ENCODE results near the gene COA1. TPM values are rescaled to one million over a fixed set of nuclear protein-coding genes. Genes with fewer than 3 reads are reported as not detected.

Gene COA1
- total RNA-seq, 1 experiment from 2014 or later: 134 TPM

- peak overlapping the region; percentile 47 for H3K27ac ChIP-seq
- peaks cover 29% of the 10 kb centered on the region for H3K4me1 ChIP-seq
Measured at GRCh38 chr7:43650457-43651052, 78.8 kb downstream of the COA1 start.

GRCh38 chr7:43649755-43650274 is 79.5 kb downstream of the COA1 start:
- Histone ChIP-seq H3K27ac (no peak overlapping the region; the same call in 1 of the 2 replicates), H3K4me3 (no peak overlapping the region), H3K36me3 (peaks cover 23% of the 10 kb centered on the region), H3K4me1 (peaks cover 29% of the 10 kb centered on the region), H3K27me3 (no peaks in the 10 kb centered on the region), H3K9me3 (replicated peaks) (no peaks in the 10 kb centered on the region)
- DNase-seq: no peak

More at GRCh38 chr7:43650457-43651052, 78.8 kb downstream of the COA1 start:
- Histone ChIP-seq H3K36me3 (peaks cover 15% of the 10 kb centered on the region), H3K9me3 (replicated peaks) (no peaks in the 10 kb centered on the region), H3K27me3 (no peaks in the 10 kb centered on the region), H3K4me3 (no peak overlapping the region)
- peak; percentile 60 to 73 for DNase-seq

GRCh38 chr7:43648473-43649406 is 80.6 kb downstream of the COA1 start:
- Histone ChIP-seq H3K27ac (peak overlapping the region; percentile 64), H3K9me3 (replicated peaks) (no peaks in the 10 kb centered on the region), H3K4me1 (peaks cover 29% of the 10 kb centered on the region), H3K27me3 (no peaks in the 10 kb centered on the region), H3K4me3 (no peak overlapping the region), H3K36me3 (peaks cover 31% of the 10 kb centered on the region)
- DNase-seq: no peak

GRCh38 chr7:43647673-43648472 is 81.5 kb downstream of the COA1 start:
- H3K9me3 ChIP-seq (replicated peaks): no peaks in the 10 kb centered on the region
- peaks cover 31% of the 10 kb centered on the region for H3K36me3 ChIP-seq
- no peaks in the 10 kb centered on the region for H3K27me3 ChIP-seq
- H3K4me1 ChIP-seq: peaks cover 29% of the 10 kb centered on the region
- peak overlapping the region; percentile 64 for H3K27ac ChIP-seq
- H3K4me3 ChIP-seq: no peak overlapping the region
- DNase-seq: peak; percentile 43 to 53

GRCh38 chr7:43647339-43647672 is 82.0 kb downstream of the COA1 start:
- Histone ChIP-seq H3K9me3 (replicated peaks) (no peaks in the 10 kb centered on the region), H3K4me1 (peaks cover 29% of the 10 kb centered on the region), H3K36me3 (peaks cover 31% of the 10 kb centered on the region), H3K27ac (peak overlapping the region; percentile 64), H3K4me3 (no peak overlapping the region), H3K27me3 (no peaks in the 10 kb centered on the region)
- DNase-seq: no peak

GRCh38 chr7:43646603-43647338 is 82.6 kb downstream of the COA1 start:
- H3K27ac ChIP-seq: no peak overlapping the region
- DNase-seq: no peak
- H3K36me3 ChIP-seq: peaks cover 31% of the 10 kb centered on the region
- no peaks in the 10 kb centered on the region for H3K27me3 ChIP-seq
- H3K4me1 ChIP-seq: peaks cover 29% of the 10 kb centered on the region
- no peaks in the 10 kb centered on the region for H3K9me3 ChIP-seq (replicated peaks)
- no peak overlapping the region for H3K4me3 ChIP-seq

- no peaks in the 10 kb centered on the region for H3K27me3 ChIP-seq
- peaks cover 31% of the 10 kb centered on the region for H3K36me3 ChIP-seq
- no peak overlapping the region for H3K27ac ChIP-seq
- peaks cover 23% of the 10 kb centered on the region for H3K4me1 ChIP-seq
- no peak for DNase-seq
- no peaks in the 10 kb centered on the region for H3K9me3 ChIP-seq (replicated peaks)
- no peak overlapping the region for H3K4me3 ChIP-seq
Measured at GRCh38 chr7:43645699-43646226, 83.6 kb downstream of the COA1 start.

GRCh38 chr7:43643846-43644245 is 85.5 kb downstream of the COA1 start:
- Histone ChIP-seq H3K9me3 (replicated peaks) (no peaks in the 10 kb centered on the region), H3K36me3 (peaks cover 45% of the 10 kb centered on the region), H3K27me3 (no peaks in the 10 kb centered on the region), H3K27ac (no peak overlapping the region), H3K4me3 (no peak overlapping the region), H3K4me1 (peaks cover 23% of the 10 kb centered on the region)
- DNase-seq: no peak

GRCh38 chr7:43642897-43643630 is 86.3 kb downstream of the COA1 start:
- peaks cover 16% of the 10 kb centered on the region; the same call in 1 of the 2 replicates for H3K4me1 ChIP-seq
- no peaks in the 10 kb centered on the region for H3K9me3 ChIP-seq (replicated peaks)
- no peak for DNase-seq
- no peak overlapping the region for H3K27ac ChIP-seq
- no peak overlapping the region for H3K4me3 ChIP-seq
- no peaks in the 10 kb centered on the region for H3K27me3 ChIP-seq
- peaks cover 50% of the 10 kb centered on the region for H3K36me3 ChIP-seq

GRCh38 chr7:43640679-43641078 is 88.6 kb downstream of the COA1 start:
- H3K27ac ChIP-seq: no peak overlapping the region
- no peak overlapping the region for H3K4me3 ChIP-seq
- no peak for DNase-seq
- no peaks in the 10 kb centered on the region for H3K9me3 ChIP-seq (replicated peaks)
- peaks cover 7% of the 10 kb centered on the region; the same call in 1 of the 2 replicates for H3K4me1 ChIP-seq
- peaks cover 57% of the 10 kb centered on the region for H3K36me3 ChIP-seq
- H3K27me3 ChIP-seq: no peaks in the 10 kb centered on the region

GRCh38 chr7:43639858-43640491 is 89.3 kb downstream of the COA1 start:
- no peak overlapping the region for H3K4me3 ChIP-seq
- no peak overlapping the region for H3K27ac ChIP-seq
- peaks cover 58% of the 10 kb centered on the region for H3K36me3 ChIP-seq
- no peaks in the 10 kb centered on the region for H3K9me3 ChIP-seq (replicated peaks)
- H3K4me1 ChIP-seq: peaks cover 7% of the 10 kb centered on the region; the same call in 1 of the 2 replicates
- no peaks in the 10 kb centered on the region for H3K27me3 ChIP-seq
- no peak for DNase-seq

- Histone ChIP-seq H3K4me3 (no peak overlapping the region), H3K4me1 (peaks cover 7% of the 10 kb centered on the region; the same call in 1 of the 2 replicates), H3K27me3 (no peaks in the 10 kb centered on the region), H3K9me3 (replicated peaks) (no peaks in the 10 kb centered on the region), H3K27ac (no peak overlapping the region), H3K36me3 (peaks cover 62% of the 10 kb centered on the region)
- DNase-seq: no peak
Measured at GRCh38 chr7:43637114-43637806, 92.1 kb downstream of the COA1 start.

Data from SJCRH30 (cell line).